ENCODE results near the gene GAK. TPM values are rescaled to one million over a fixed set of nuclear protein-coding genes. Genes with fewer than 3 reads are reported as not detected.

Gene GAK
- polyA plus RNA-seq, 1 of the 3 experiments (the other 2 are of a cell fraction), result 35.9 TPM

DNA sequence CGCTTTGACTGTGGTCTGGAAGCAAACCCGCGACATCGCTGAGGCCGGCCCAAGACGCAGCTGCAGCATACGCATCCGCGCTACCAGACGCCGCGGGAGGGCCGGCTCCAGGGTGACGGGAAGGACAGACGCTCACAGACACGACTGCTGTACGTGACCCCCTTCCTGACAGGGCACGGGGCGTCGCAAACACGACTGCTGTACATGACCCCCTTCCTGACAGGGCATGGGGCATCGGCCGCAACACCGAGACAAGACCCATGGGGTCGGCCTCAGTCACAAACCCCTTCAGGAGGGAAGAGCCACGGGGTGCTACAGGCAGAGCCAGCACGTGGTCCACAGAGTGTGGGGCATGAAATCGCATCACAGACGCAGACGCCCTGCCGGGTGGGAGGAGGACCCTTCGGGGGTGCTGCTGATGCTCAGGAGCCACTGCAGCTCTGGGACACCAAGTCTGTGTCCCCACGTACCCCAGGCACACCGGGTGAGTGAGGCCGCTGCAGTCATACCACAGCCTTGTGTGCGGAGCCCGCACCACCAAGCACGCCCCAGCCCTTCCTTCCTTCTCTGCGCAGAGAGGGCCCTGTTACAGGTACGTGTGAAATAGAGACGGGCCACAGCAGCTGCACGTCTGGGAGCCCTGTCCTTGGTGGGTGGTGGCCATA lies 67.5 kb downstream of the GAK start:
- H3K9me3 ChIP-seq, result no peaks in the 10 kb centered on the region
- H3K79me2 ChIP-seq (ENCODE audit: insufficient read depth), result no peaks in the 10 kb centered on the region
- H3K27me3 ChIP-seq (ENCODE audit: insufficient read depth), result no peaks in the 10 kb centered on the region
- no peak for DNase-seq
- H3K4me1 ChIP-seq (ENCODE audit: control insufficient read depth in 1 of 2, insufficient read depth in 2 of 2, low read depth in 1 of 2, low read length in 1 of 2), result no peaks in the 10 kb centered on the region
- no peaks in the 10 kb centered on the region for H3F3A ChIP-seq (replicated peaks; ENCODE audit: insufficient read depth)
- H4K20me1 ChIP-seq (ENCODE audit: insufficient read depth), result no peaks in the 10 kb centered on the region
- no peak overlapping the region for H3K4me3 ChIP-seq (ENCODE audit: low read depth in 2 of 2, low read length in 1 of 2)
- H2AFZ ChIP-seq (ENCODE audit: low read depth), result no peak overlapping the region
- no peak overlapping the region for H3K4me2 ChIP-seq
- H3K36me3 ChIP-seq (replicated peaks in 1 of 2; ENCODE audit: control insufficient read depth in 1 of 2, insufficient read depth in 2 of 2, low read length in 1 of 2), result peaks cover 12 to 44% of the 10 kb centered on the region in 2 experiments
- ChIA-PET POLR2A (no interaction called here), CTCF (interaction anchor here (0.7 kb wide), 1 partner anchor 122 kb away, joined by 3 read pairs; no protein-coding TSS in a partner anchor)
- no peak for TF ChIP-seq RFX5 (IDR thresholded peaks at IDR 0.05; ENCODE audit: low read length)
- no peak for TF ChIP-seq SIN3A (IDR thresholded peaks at IDR 0.05; ENCODE audit: borderline replicate concordance, low read depth, low read length)
- no peak for TF ChIP-seq EZH2phosphoT487 (IDR thresholded peaks at IDR 0.05; ENCODE audit: borderline replicate concordance, low read depth)
- H3K27ac ChIP-seq (ENCODE audit: low read depth in 2 of 2, low read length in 1 of 2), result no peak overlapping the region
- no peak overlapping the region for H3K9ac ChIP-seq
- H3K9me2 ChIP-seq, result no peaks in the 10 kb centered on the region
- 88% methylated on average over 17 of the region's 42 CpGs for WGBS (ENCODE audit: low lambda C conversion rate)

DNA sequence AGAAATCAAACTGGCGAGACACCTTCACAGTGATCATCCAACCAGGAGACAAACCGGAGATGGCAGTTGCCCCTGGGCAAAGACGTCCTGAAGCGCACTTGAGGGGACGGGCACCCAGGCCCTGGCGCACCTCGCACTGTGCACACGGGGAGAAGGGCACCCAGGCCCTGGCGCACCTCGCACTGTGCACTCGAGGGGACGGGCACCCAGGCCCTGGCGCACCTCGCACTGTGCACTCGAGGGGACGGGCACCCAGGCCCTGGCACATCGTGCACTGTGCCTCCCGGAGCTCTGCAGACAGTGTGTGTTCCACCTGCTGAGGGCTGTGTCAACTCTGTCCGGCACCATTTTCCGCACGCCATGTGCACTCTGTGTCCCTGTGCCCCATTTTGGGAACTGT lies 71.6 kb downstream of the GAK start:
- H3K4me2 ChIP-seq, result no peak overlapping the region
- WGBS (ENCODE audit: low lambda C conversion rate), result 97% methylated on average over 13 of the region's 21 CpGs
- H2AFZ ChIP-seq (ENCODE audit: low read depth), result no peak overlapping the region
- H4K20me1 ChIP-seq (ENCODE audit: insufficient read depth), result no peaks in the 10 kb centered on the region
- no peaks in the 10 kb centered on the region for H3K79me2 ChIP-seq (ENCODE audit: insufficient read depth)
- H3K27ac ChIP-seq (ENCODE audit: low read depth in 2 of 2, low read length in 1 of 2), result no peak overlapping the region
- no peak overlapping the region for H3K9ac ChIP-seq
- ChIA-PET POLR2A (interaction anchor here (0.6 kb wide), 1 partner anchor 79 kb away, joined by 5 read pairs; no protein-coding TSS in a partner anchor), CTCF (no interaction called here)
- TF ChIP-seq TEAD4 (IDR thresholded peaks at IDR 0.05; ENCODE audit: borderline replicate concordance, insufficient read depth) (no peak), JUND (IDR thresholded peaks at IDR 0.05) (no peak), EP300 (IDR thresholded peaks at IDR 0.05; ENCODE audit: borderline replicate concordance in 1 of 2, low read depth in 1 of 2, low read length in 1 of 2) (no peak), RXRA (IDR thresholded peaks at IDR 0.05; ENCODE audit: borderline replicate concordance, low read depth) (no peak), NFIC (IDR thresholded peaks at IDR 0.05; ENCODE audit: borderline replicate concordance) (no peak), RCOR1 (IDR thresholded peaks at IDR 0.05; ENCODE audit: low read length) (no peak), FOSL2 (IDR thresholded peaks at IDR 0.05; ENCODE audit: borderline replicate concordance, low read depth) (no peak), GATA2 (CRISPR knock-in tag; IDR thresholded peaks at IDR 0.05) (no peak), TAF1 (IDR thresholded peaks at IDR 0.05; ENCODE audit: borderline replicate concordance, low read depth, low read length) (no peak), FOXJ3 (CRISPR knock-in tag; IDR thresholded peaks at IDR 0.05) (no peak), RAD21 (IDR thresholded peaks at IDR 0.05; ENCODE audit: low read length) (no peak)
- TF ChIP-seq, protein P1, sequence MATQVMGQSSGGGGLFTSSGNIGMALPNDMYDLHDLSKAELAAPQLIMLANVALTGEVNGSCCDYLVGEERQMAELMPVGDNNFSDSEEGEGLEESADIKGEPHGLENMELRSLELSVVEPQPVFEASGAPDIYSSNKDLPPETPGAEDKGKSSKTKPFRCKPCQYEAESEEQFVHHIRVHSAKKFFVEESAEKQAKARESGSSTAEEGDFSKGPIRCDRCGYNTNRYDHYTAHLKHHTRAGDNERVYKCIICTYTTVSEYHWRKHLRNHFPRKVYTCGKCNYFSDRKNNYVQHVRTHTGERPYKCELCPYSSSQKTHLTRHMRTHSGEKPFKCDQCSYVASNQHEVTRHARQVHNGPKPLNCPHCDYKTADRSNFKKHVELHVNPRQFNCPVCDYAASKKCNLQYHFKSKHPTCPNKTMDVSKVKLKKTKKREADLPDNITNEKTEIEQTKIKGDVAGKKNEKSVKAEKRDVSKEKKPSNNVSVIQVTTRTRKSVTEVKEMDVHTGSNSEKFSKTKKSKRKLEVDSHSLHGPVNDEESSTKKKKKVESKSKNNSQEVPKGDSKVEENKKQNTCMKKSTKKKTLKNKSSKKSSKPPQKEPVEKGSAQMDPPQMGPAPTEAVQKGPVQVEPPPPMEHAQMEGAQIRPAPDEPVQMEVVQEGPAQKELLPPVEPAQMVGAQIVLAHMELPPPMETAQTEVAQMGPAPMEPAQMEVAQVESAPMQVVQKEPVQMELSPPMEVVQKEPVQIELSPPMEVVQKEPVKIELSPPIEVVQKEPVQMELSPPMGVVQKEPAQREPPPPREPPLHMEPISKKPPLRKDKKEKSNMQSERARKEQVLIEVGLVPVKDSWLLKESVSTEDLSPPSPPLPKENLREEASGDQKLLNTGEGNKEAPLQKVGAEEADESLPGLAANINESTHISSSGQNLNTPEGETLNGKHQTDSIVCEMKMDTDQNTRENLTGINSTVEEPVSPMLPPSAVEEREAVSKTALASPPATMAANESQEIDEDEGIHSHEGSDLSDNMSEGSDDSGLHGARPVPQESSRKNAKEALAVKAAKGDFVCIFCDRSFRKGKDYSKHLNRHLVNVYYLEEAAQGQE (IDR thresholded peaks at IDR 0.05; ENCODE audit: low read depth, low read length), result no peak
- TF ChIP-seq, protein P2, sequence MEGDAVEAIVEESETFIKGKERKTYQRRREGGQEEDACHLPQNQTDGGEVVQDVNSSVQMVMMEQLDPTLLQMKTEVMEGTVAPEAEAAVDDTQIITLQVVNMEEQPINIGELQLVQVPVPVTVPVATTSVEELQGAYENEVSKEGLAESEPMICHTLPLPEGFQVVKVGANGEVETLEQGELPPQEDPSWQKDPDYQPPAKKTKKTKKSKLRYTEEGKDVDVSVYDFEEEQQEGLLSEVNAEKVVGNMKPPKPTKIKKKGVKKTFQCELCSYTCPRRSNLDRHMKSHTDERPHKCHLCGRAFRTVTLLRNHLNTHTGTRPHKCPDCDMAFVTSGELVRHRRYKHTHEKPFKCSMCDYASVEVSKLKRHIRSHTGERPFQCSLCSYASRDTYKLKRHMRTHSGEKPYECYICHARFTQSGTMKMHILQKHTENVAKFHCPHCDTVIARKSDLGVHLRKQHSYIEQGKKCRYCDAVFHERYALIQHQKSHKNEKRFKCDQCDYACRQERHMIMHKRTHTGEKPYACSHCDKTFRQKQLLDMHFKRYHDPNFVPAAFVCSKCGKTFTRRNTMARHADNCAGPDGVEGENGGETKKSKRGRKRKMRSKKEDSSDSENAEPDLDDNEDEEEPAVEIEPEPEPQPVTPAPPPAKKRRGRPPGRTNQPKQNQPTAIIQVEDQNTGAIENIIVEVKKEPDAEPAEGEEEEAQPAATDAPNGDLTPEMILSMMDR (IDR thresholded peaks at IDR 0.05), result no peak
- TF ChIP-seq, protein P3, sequence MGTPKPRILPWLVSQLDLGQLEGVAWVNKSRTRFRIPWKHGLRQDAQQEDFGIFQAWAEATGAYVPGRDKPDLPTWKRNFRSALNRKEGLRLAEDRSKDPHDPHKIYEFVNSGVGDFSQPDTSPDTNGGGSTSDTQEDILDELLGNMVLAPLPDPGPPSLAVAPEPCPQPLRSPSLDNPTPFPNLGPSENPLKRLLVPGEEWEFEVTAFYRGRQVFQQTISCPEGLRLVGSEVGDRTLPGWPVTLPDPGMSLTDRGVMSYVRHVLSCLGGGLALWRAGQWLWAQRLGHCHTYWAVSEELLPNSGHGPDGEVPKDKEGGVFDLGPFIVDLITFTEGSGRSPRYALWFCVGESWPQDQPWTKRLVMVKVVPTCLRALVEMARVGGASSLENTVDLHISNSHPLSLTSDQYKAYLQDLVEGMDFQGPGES (IDR thresholded peaks at IDR 0.05; ENCODE audit: low read depth, low read length), result no peak
- TF ChIP-seq, protein P4, sequence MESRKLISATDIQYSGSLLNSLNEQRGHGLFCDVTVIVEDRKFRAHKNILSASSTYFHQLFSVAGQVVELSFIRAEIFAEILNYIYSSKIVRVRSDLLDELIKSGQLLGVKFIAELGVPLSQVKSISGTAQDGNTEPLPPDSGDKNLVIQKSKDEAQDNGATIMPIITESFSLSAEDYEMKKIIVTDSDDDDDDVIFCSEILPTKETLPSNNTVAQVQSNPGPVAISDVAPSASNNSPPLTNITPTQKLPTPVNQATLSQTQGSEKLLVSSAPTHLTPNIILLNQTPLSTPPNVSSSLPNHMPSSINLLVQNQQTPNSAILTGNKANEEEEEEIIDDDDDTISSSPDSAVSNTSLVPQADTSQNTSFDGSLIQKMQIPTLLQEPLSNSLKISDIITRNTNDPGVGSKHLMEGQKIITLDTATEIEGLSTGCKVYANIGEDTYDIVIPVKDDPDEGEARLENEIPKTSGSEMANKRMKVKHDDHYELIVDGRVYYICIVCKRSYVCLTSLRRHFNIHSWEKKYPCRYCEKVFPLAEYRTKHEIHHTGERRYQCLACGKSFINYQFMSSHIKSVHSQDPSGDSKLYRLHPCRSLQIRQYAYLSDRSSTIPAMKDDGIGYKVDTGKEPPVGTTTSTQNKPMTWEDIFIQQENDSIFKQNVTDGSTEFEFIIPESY (IDR thresholded peaks at IDR 0.05; ENCODE audit: borderline replicate concordance, low read depth), result no peak
- H3K27me3 ChIP-seq (ENCODE audit: insufficient read depth), result no peaks in the 10 kb centered on the region
- no peak overlapping the region for H3K4me3 ChIP-seq (ENCODE audit: low read depth in 2 of 2, low read length in 1 of 2)
- peaks cover 21 to 48% of the 10 kb centered on the region in 2 experiments for H3K36me3 ChIP-seq (replicated peaks in 1 of 2; ENCODE audit: control insufficient read depth in 1 of 2, insufficient read depth in 2 of 2, low read length in 1 of 2)
- H3K9me3 ChIP-seq, result no peaks in the 10 kb centered on the region
- DNase-seq, result no peak
- no peaks in the 10 kb centered on the region for H3K4me1 ChIP-seq (ENCODE audit: control insufficient read depth in 1 of 2, insufficient read depth in 2 of 2, low read depth in 1 of 2, low read length in 1 of 2)
- H3F3A ChIP-seq (replicated peaks; ENCODE audit: insufficient read depth), result no peaks in the 10 kb centered on the region
- no peaks in the 10 kb centered on the region for H3K9me2 ChIP-seq

Data from SK-N-SH (cell line).